Kidney epithelial cell (primary cell): ENCODE data around the gene BSDC1. TPM values are rescaled to one million over a fixed set of nuclear protein-coding genes. Genes with fewer than 3 reads are reported as not detected.
"Not testable (repeated sequence)": the region's sequence is repeated elsewhere in the genome, so short reads cannot be mapped to it uniquely, and the experiment has no call there.

ENCODE experiments used
- DNase-seq: peaks from one replicate; pipeline ENCODE4 v3.0.0-alpha.2; 2010; ENCODE audit warnings: low read depth
- H3K27me3 ChIP-seq: 2 replicates; pipeline ENCODE4 v1.6.0; 2011; ENCODE audit warnings: low read length; ENCODE audit not compliant: control insufficient read depth, insufficient read depth
- H3K36me3 ChIP-seq: 2 replicates; pipeline ENCODE4 v1.5.1; 2011; ENCODE audit warnings: low read length; ENCODE audit not compliant: control insufficient read depth, insufficient read depth
- H3K4me3 ChIP-seq: 2 replicates; pipeline ENCODE4 v1.5.1; 2011; ENCODE audit warnings: low read depth, mild to moderate bottlenecking, control low read depth, low read length
- CTCF ChIP-seq: IDR thresholded peaks from 2 replicates; pipeline ENCODE4 v1.5.1; 2011; ENCODE audit warnings: mild to moderate bottlenecking, moderate library complexity, low read length, control low read depth, inconsistent platforms; ENCODE audit not compliant: insufficient read depth, poor library complexity, severe bottlenecking
- total RNA-seq: library from RNA; depleted of rRNA; stranded (reverse); fragments of >200 nt; gene quantifications from 2 replicates; pipeline ENCODE4 v1.2.3, GENCODE V29; 2015

Gene BSDC1
- total RNA-seq, 1 donor from 2014 or later: 81.6 TPM

DNA sequence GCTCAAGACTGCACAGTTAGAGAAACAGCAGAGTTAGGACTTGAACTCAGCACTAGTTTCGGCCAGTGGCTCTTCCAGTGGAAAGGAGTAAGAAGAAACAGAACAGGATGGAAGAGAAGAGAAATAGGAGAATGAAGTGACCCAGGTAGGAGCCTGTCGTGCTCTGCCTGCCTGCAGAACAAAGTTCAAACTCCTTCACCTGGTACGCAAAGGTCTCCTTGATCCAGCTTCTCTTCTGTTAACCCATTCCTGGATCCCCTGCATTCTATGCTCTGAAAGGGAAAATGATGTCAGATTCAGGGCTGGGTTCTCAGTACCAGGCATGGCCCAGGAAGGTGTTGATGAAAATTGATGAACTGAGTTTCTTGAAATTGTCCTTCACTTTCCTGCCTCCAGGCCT, 35.8 kb downstream of the BSDC1 start:
- DNase-seq: no peak
- H3K27me3 ChIP-seq: no peaks in the 10 kb centered on the region
- no peaks in the 10 kb centered on the region for H3K36me3 ChIP-seq
- H3K4me3 ChIP-seq: no peak overlapping the region
- no peak for TF ChIP-seq CTCF

DNA sequence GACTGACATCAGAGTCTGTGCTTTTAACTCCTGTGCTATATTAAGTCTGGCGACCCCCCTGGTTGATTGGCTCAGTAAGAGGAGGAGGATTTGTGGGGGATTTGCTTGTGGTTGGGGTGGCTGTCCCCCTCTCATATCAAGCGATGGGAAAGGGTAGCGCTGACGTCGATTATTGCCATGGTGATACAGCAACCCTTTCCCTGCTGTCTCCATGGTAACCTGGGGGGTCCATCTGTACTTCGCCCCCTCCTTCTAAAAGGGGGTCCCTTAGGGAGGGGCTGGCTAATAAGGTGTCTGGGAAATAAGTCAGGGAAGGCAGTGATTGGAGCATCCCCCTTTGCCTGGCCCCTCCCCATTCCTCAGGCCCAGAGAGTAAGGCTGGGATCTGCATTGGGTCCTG, 36.6 kb downstream of the BSDC1 start:
- no peak for DNase-seq
- H3K27me3 ChIP-seq: no peaks in the 10 kb centered on the region
- no peak overlapping the region for H3K4me3 ChIP-seq
- no peaks in the 10 kb centered on the region for H3K36me3 ChIP-seq
- TF ChIP-seq CTCF: no peak

GRCh38 chr1:32356478-32356877, 37.8 kb downstream of the BSDC1 start:
- TF ChIP-seq CTCF: no peak

GRCh38 chr1:32355778-32356177, 38.5 kb downstream of the BSDC1 start:
- H3K4me3 ChIP-seq, H3K36me3 ChIP-seq, DNase-seq, H3K27me3 ChIP-seq: not testable (repeated sequence)

More at GRCh38 chr1:32356478-32356877, 37.8 kb downstream of the BSDC1 start:
- H3K27me3 ChIP-seq: no peaks in the 10 kb centered on the region
- H3K4me3 ChIP-seq: no peak overlapping the region
- no peak for DNase-seq
- H3K36me3 ChIP-seq: no peaks in the 10 kb centered on the region

DNA sequence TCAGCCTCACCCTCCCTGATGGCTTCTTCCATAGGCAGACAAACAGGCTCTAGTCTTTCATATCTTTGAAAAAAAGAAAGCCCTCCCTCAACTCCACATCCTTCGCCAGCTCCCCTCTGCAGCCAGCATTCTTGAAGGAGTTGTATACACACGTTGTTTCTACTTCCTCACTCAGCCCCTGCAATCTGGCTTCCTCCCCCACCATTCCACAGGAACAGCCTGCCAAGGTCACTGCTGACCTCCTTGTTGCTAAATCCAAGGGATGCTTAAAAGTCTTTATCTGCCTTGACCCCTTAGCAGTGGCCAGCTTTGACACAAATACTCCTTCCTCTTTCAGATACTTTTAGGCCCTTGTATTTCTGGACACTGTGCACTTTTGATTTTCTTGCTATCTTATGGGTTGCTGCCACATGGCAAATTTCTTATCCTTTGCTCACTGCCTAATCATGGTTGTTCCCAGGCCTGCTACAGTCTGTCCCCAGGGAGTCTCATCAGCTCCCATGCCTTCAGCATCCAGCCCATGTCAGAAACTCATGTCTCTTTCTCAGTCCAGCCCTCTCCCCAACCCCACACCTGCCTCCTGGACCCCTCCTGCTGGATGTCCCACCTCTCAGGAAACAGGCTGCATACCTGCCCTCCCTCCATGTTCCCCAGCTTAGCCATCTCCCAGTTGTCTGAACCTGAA, 40.2 kb downstream of the BSDC1 start:
- Histone ChIP-seq H3K27me3 (no peaks in the 10 kb centered on the region), H3K36me3 (no peaks in the 10 kb centered on the region), H3K4me3 (no peak overlapping the region)
- TF ChIP-seq CTCF: no peak
- DNase-seq: no peak

DNA sequence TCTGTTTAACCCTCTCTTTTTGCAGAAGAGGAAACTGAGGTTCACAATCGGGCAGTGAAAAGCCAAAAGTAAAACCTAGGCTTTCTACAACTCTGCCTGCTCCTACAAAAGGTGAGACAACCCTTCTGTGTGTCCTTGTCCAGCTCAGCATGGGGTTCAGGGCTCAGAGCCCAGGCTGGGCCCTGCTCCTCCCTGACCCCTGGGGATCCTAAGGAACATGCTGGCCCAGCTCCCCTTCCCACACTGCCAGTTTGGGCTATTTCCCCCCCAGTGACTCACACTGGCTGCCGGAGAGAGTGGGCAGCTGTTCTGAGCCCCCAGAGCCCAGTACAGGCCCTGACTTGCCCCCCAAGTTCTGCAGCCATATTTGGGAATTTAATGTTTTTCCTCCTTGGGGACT, 40.8 kb downstream of the BSDC1 start:
- no peak for TF ChIP-seq CTCF
- no peaks in the 10 kb centered on the region for H3K36me3 ChIP-seq
- no peak for DNase-seq
- H3K27me3 ChIP-seq: no peaks in the 10 kb centered on the region
- H3K4me3 ChIP-seq: no peak overlapping the region
